Measurements from ENCODE around the gene ARMC9. TPM values are rescaled to one million over a fixed set of nuclear protein-coding genes. Genes with fewer than 3 reads are reported as not detected.

The ARMC9 gene
- total and polyA plus RNA-seq, 2 of the 13 experiments (the other 11 are each of a cell fraction or from before 2014, with no cell fraction given): 9.1 to 12.8 TPM

DNA sequence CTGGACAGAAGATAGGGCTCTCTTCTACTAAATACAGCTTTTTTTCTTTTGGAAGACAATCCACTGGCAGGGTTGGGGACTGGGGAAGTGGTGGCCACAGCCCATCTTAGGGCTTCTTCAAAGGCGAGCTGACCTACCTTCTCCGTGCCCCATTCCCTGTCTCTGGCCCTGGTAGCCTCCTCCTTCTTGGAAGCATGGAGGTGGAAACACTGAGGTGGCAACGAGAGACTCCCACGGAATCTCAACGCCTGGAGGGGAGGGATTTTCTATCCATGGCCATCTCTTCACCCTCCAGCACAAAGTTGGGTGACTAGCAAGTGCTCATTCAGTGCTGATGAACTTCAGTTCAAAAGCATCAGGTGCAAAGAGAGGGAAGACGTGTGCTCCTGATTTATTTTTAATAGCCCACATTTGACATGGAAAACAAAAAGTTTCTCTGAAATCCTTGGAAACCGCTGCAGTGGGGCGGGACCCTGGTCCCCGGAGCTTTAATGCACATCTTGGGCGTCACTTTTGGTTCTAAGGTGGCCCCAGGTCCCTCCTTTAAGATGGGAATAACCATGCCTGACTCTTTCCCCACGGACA, 633 bp upstream of the ARMC9 start:
- TSS peak; percentile 77 for BruUV-seq (replicated peaks)
- CTCF ChIA-PET (ENCODE audit: low intra/inter-chr PET ratio, low total read pairs): no interaction called here
- Histone ChIP-seq H2AFZ (ENCODE audit: low read length) (peak overlapping the region; percentile 85), H3K79me2 (ENCODE audit: insufficient read depth, low read length) (peaks cover 2% of the 10 kb centered on the region), H3K9me3 (ENCODE audit: low read length) (peaks cover 6% of the 10 kb centered on the region; the same call in 1 of the 2 replicates), H3K9ac (ENCODE audit: insufficient read depth, low read depth, low read length) (peak overlapping the region; percentile 74), H3K27me3 (ENCODE audit: control insufficient read depth in 1 of 2, insufficient read depth in 2 of 2, low read length in 2 of 2) (no peaks in the 10 kb centered on the region; a peak in 1 of 5 replicates), H4K20me1 (ENCODE audit: insufficient read depth, low read length) (no peaks in the 10 kb centered on the region), H3K4me3 (replicated peaks in 1 of 3; ENCODE audit: insufficient read depth in 1 of 3, low read depth in 2 of 3, low read length in 3 of 3) (peak overlapping the region; percentile 87 to 98 (median 92)), H3K4me2 (ENCODE audit: low read depth, low read length) (peak overlapping the region; percentile 90), H3K36me3 (replicated peaks in 1 of 2; ENCODE audit: control insufficient read depth in 1 of 2, insufficient read depth in 2 of 2, low read length in 2 of 2) (no peaks in the 10 kb centered on the region), H3K4me1 (ENCODE audit: insufficient read depth, low read length) (peaks cover 25% of the 10 kb centered on the region), H3K27ac (ENCODE audit: extremely low read length, insufficient read depth, low read length) (peak overlapping the region; percentile 30)
- DNase-seq (ENCODE audit: low spot score) (no peak), ATAC-seq (peak; percentile 6), FAIRE-seq (no peak)
- POLR2A ChIA-PET: interaction anchor here (1.1 to 2.2 kb wide), 3 partner anchors 8 to 266 kb away, joined by 3 to 8 read pairs (median 6); partner anchors contain the start of gene NCL
- in situ Hi-C loops (cut with HindIII; ENCODE audit: extremely low pct_ligation_motif_present, low pct_unique_long_range_greater_than_20kb) (no loop called here), intact Hi-C loops (cut with micrococcal nuclease; ENCODE audit: unreplicated experiment) (no loop called here)
- 8% methylated on average over 11 of the region's 11 CpGs for WGBS (ENCODE audit: low lambda C conversion rate)
- TF ChIP-seq PTBP1 (IDR thresholded peaks at IDR 0.05; ENCODE audit: low read depth, low read length, poor library complexity, severe bottlenecking) (peak; percentile 0), ZMYM3 (CRISPR knock-in tag; IDR thresholded peaks at IDR 0.05) (0 out of 2 replicates have a peak, but pooled peaks have one; percentile 15), ZNF430 (CRISPR knock-in tag; IDR thresholded peaks at IDR 0.05) (peak; percentile 11; the same call in 1 of the 2 replicates), RBAK (CRISPR knock-in tag; IDR thresholded peaks at IDR 0.05) (peak; percentile 22; the same call in 1 of the 2 replicates), DRAP1 (CRISPR knock-in tag; IDR thresholded peaks at IDR 0.05) (no peak), NFATC3 (CRISPR knock-in tag; IDR thresholded peaks at IDR 0.05) (peak; percentile 97; the same call in 1 of the 2 replicates), ZNF44 (CRISPR knock-in tag; IDR thresholded peaks at IDR 0.05) (peak; percentile 30; the same call in 1 of the 2 replicates), JDP2 (CRISPR knock-in tag; IDR thresholded peaks at IDR 0.05; ENCODE audit: borderline replicate concordance) (no peak), PITX1 (CRISPR knock-in tag; IDR thresholded peaks at IDR 0.05) (0 out of 2 replicates have a peak, but pooled peaks have one; percentile 57), KDM1A (CRISPR knock-in tag; IDR thresholded peaks at IDR 0.05) (no peak), ZBTB20 (CRISPR knock-in tag; IDR thresholded peaks at IDR 0.05; ENCODE audit: borderline replicate concordance, low read depth) (0 out of 2 replicates have a peak, but pooled peaks have one; percentile 26), CENPBD1 (CRISPR knock-in tag; IDR thresholded peaks at IDR 0.05; ENCODE audit: borderline replicate concordance, low read depth) (0 out of 2 replicates have a peak, but pooled peaks have one; percentile 27), ZNF781 (CRISPR knock-in tag; IDR thresholded peaks at IDR 0.05; ENCODE audit: borderline replicate concordance, not compliant biosample characterization) (peak; percentile 21), ZNF737 (CRISPR knock-in tag; IDR thresholded peaks at IDR 0.05; ENCODE audit: borderline replicate concordance) (0 out of 2 replicates have a peak, but pooled peaks have one; percentile 21), LCORL (IDR thresholded peaks at IDR 0.05) (no peak), LCORL (CRISPR knock-in tag; IDR thresholded peaks at IDR 0.05) (0 out of 2 replicates have a peak, but pooled peaks have one; percentile 14), NR0B2 (CRISPR knock-in tag; IDR thresholded peaks at IDR 0.05) (no peak), SMAD1 (CRISPR knock-in tag; IDR thresholded peaks at IDR 0.05; ENCODE audit: borderline replicate concordance, low read depth) (0 out of 2 replicates have a peak, but pooled peaks have one; percentile 21), ZKSCAN5 (CRISPR knock-in tag; IDR thresholded peaks at IDR 0.05) (0 out of 2 replicates have a peak, but pooled peaks have one; percentile 25)
- TF ChIP-seq, protein P1, sequence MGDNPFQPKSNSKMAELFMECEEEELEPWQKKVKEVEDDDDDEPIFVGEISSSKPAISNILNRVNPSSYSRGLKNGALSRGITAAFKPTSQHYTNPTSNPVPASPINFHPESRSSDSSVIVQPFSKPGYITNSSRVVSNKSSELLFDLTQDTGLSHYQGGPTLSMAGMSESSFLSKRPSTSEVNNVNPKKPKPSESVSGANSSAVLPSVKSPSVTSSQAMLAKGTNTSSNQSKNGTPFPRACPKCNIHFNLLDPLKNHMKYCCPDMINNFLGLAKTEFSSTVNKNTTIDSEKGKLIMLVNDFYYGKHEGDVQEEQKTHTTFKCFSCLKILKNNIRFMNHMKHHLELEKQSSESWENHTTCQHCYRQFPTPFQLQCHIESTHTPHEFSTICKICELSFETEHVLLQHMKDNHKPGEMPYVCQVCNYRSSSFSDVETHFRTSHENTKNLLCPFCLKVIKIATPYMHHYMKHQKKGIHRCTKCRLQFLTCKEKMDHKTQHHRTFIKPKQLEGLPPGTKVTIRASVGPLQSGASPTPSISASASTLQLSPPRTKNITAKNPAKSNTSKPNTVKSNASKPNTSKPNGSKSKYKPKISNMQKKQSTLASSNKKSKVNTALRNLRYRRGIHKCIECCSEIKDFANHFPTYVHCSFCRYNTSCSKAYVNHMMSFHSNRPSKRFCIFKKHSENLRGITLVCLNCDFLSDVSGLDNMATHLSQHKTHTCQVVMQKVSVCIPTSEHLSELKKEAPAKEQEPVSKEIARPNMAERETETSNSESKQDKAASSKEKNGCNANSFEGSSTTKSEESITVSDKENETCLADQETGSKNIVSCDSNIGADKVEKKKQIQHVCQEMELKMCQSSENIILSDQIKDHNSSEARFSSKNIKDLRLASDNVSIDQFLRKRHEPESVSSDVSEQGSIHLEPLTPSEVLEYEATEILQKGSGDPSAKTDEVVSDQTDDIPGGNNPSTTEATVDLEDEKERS (CRISPR knock-in tag; IDR thresholded peaks at IDR 0.05): peak; percentile 68; the same call in 1 of the 2 replicates

Measured in HepG2 (cell line).